ENCODE data around the gene SLX4IP. TPM values are rescaled to one million over a fixed set of nuclear protein-coding genes. Genes with fewer than 3 reads are reported as not detected.

SLX4IP gene
- total RNA-seq, 1 donor from 2014 or later = 3.1 TPM

- H3K4me1 ChIP-seq = peaks cover 8% of the 10 kb centered on the region
- no peaks in the 10 kb centered on the region for H3K36me3 ChIP-seq
- no peak overlapping the region for H3K27ac ChIP-seq (replicated peaks)
- intact Hi-C loops (cut with micrococcal nuclease) = no loop called here
- TF ChIP-seq, protein P1, sequence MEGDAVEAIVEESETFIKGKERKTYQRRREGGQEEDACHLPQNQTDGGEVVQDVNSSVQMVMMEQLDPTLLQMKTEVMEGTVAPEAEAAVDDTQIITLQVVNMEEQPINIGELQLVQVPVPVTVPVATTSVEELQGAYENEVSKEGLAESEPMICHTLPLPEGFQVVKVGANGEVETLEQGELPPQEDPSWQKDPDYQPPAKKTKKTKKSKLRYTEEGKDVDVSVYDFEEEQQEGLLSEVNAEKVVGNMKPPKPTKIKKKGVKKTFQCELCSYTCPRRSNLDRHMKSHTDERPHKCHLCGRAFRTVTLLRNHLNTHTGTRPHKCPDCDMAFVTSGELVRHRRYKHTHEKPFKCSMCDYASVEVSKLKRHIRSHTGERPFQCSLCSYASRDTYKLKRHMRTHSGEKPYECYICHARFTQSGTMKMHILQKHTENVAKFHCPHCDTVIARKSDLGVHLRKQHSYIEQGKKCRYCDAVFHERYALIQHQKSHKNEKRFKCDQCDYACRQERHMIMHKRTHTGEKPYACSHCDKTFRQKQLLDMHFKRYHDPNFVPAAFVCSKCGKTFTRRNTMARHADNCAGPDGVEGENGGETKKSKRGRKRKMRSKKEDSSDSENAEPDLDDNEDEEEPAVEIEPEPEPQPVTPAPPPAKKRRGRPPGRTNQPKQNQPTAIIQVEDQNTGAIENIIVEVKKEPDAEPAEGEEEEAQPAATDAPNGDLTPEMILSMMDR (IDR thresholded peaks at IDR 0.05; ENCODE audit: borderline replicate concordance) = no peak
- H3K27me3 ChIP-seq (ENCODE audit: low read depth) = no peaks in the 10 kb centered on the region
- DNase-seq = no peak
- H3K4me3 ChIP-seq = no peak overlapping the region
- no peaks in the 10 kb centered on the region for H3K9me3 ChIP-seq (replicated peaks)
Observed at GRCh38 chr20:10550204-10551118, 115.4 kb downstream of the SLX4IP start.

- no peaks in the 10 kb centered on the region for H3K27me3 ChIP-seq (ENCODE audit: low read depth)
- H3K27ac ChIP-seq (replicated peaks) = no peak overlapping the region
- intact Hi-C loops (cut with micrococcal nuclease) = no loop called here
- no peak for DNase-seq
- no peak overlapping the region for H3K4me3 ChIP-seq
- TF ChIP-seq, protein P1 (IDR thresholded peaks at IDR 0.05; ENCODE audit: borderline replicate concordance) = no peak
- no peaks in the 10 kb centered on the region for H3K36me3 ChIP-seq
- no peaks in the 10 kb centered on the region for H3K9me3 ChIP-seq (replicated peaks)
- peaks cover 19% of the 10 kb centered on the region for H3K4me1 ChIP-seq
Observed at GRCh38 chr20:10551732-10552724, 116.9 kb downstream of the SLX4IP start.

- peak; percentile 60 for DNase-seq
- H3K36me3 ChIP-seq = no peaks in the 10 kb centered on the region
- no peaks in the 10 kb centered on the region for H3K9me3 ChIP-seq (replicated peaks)
- H3K27me3 ChIP-seq (ENCODE audit: low read depth) = no peaks in the 10 kb centered on the region
- H3K27ac ChIP-seq (replicated peaks) = no peak overlapping the region
- TF ChIP-seq, protein P1 (IDR thresholded peaks at IDR 0.05; ENCODE audit: borderline replicate concordance) = peak; percentile 86
- H3K4me1 ChIP-seq = peaks cover 19% of the 10 kb centered on the region
- H3K4me3 ChIP-seq = no peak overlapping the region
- intact Hi-C loops (cut with micrococcal nuclease) = no loop called here
Observed at GRCh38 chr20:10553326-10553984, 118.3 kb downstream of the SLX4IP start.

- H3K4me1 ChIP-seq = peaks cover 24% of the 10 kb centered on the region
- no peaks in the 10 kb centered on the region for H3K36me3 ChIP-seq
- DNase-seq = no peak
- TF ChIP-seq, protein P1 (IDR thresholded peaks at IDR 0.05; ENCODE audit: borderline replicate concordance) = no peak
- intact Hi-C loops (cut with micrococcal nuclease) = no loop called here
- H3K4me3 ChIP-seq = no peak overlapping the region
- H3K9me3 ChIP-seq (replicated peaks) = no peaks in the 10 kb centered on the region
- H3K27ac ChIP-seq (replicated peaks) = no peak overlapping the region
- H3K27me3 ChIP-seq (ENCODE audit: low read depth) = no peaks in the 10 kb centered on the region
Observed at GRCh38 chr20:10554285-10554684, 119.2 kb downstream of the SLX4IP start.

DNA sequence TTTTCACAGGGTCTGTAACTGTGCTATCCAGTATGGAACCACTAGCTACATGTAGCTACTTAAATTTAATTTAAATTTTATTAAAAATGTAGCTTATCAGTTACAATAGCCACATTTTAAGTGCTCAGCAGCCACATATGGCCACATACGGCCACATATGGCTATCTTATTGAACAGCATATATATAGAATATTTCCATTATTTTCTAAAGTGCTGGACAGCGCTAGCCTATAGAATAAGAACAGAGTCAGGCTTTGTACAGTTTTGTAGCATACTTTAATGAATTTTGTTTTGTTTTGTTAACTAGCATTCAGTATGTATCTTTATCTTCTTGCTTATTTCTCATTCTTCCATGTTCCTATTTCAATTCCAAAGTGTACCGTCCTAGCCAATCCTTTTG lies 120.3 kb downstream of the SLX4IP start:
- no peak overlapping the region for H3K4me3 ChIP-seq
- intact Hi-C loops (cut with micrococcal nuclease) = loop anchor here (5.0 kb wide), 1 partner anchor 717 kb away; no protein-coding TSS in a partner anchor
- no peaks in the 10 kb centered on the region for H3K9me3 ChIP-seq (replicated peaks)
- TF ChIP-seq, protein P1 (IDR thresholded peaks at IDR 0.05; ENCODE audit: borderline replicate concordance) = no peak
- no peaks in the 10 kb centered on the region for H3K36me3 ChIP-seq
- H3K27ac ChIP-seq (replicated peaks) = no peak overlapping the region
- H3K27me3 ChIP-seq (ENCODE audit: low read depth) = no peaks in the 10 kb centered on the region
- H3K4me1 ChIP-seq = peaks cover 23% of the 10 kb centered on the region
- DNase-seq = no peak

Data from left ventricle myocardium inferior (tissue), 1 donor.